ENCODE data around the gene CLCF1.
A peak's percentile ranks its signal among the peaks of the same experiment; 100 is the strongest.

CLCF1 gene

GRCh38 chr11:67372993-67373647, at the start of gene CLCF1:
Gene CLCF1 (minus strand): TSS chr11:67373598. CDS start chr11:67373539, 59 bp downstream.
- H3K4me3 ChIP-seq (ENCODE audit: low read depth, low read length): peak within 1 kb of the TSS; percentile 57
- TF ChIP-seq CTCF (IDR thresholded peaks at IDR 0.05; ENCODE audit: borderline replicate concordance, insufficient read depth, low read depth, low read length): no peak

- H3K4me3 ChIP-seq (ENCODE audit: low read depth, low read length): no peak overlapping the region
- TF ChIP-seq CTCF (IDR thresholded peaks at IDR 0.05; ENCODE audit: borderline replicate concordance, insufficient read depth, low read depth, low read length): no peak
Observed at GRCh38 chr11:67422891-67423290, 49.5 kb upstream of the CLCF1 start.

GRCh38 chr11:67421430-67422031, 48.1 kb upstream of the CLCF1 start:
- H3K4me3 ChIP-seq (ENCODE audit: low read depth, low read length): peak overlapping the region; percentile 33

GRCh38 chr11:67420646-67421429, 47.4 kb upstream of the CLCF1 start:
- H3K4me3 ChIP-seq (ENCODE audit: low read depth, low read length): peak overlapping the region; percentile 50
- no peak for TF ChIP-seq CTCF (IDR thresholded peaks at IDR 0.05; ENCODE audit: borderline replicate concordance, insufficient read depth, low read depth, low read length)

More at GRCh38 chr11:67421430-67422031, 48.1 kb upstream of the CLCF1 start:
- no peak for TF ChIP-seq CTCF (IDR thresholded peaks at IDR 0.05; ENCODE audit: borderline replicate concordance, insufficient read depth, low read depth, low read length)

DNA sequence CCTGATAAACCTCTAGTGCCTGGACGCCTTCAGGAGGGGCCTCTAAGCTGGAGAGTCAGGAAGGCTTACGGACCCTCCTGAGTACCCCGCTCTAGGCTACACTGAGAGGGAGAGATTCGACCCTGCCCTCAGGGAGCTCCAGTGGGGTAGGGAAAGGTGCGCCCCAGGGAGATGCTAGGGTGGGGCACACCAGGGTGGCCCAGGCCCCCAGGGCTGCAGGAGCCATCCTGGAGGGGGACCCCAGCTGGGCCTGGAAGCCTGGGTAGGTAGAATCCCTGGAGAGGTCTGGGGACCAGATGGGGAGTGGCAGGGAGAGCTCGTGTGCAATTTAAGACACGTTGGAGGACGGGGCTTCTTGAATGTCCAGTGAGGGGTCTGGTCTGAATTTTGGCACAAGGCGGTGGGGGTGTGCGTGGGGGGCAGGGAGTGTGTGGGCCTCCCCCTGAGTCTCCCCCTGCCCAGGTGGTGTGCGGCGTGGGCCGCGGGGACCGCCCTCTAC, 46.8 kb upstream of the CLCF1 start:
- peak overlapping the region; percentile 50 for H3K4me3 ChIP-seq (ENCODE audit: low read depth, low read length)
- no peak for TF ChIP-seq CTCF (IDR thresholded peaks at IDR 0.05; ENCODE audit: borderline replicate concordance, insufficient read depth, low read depth, low read length)

DNA sequence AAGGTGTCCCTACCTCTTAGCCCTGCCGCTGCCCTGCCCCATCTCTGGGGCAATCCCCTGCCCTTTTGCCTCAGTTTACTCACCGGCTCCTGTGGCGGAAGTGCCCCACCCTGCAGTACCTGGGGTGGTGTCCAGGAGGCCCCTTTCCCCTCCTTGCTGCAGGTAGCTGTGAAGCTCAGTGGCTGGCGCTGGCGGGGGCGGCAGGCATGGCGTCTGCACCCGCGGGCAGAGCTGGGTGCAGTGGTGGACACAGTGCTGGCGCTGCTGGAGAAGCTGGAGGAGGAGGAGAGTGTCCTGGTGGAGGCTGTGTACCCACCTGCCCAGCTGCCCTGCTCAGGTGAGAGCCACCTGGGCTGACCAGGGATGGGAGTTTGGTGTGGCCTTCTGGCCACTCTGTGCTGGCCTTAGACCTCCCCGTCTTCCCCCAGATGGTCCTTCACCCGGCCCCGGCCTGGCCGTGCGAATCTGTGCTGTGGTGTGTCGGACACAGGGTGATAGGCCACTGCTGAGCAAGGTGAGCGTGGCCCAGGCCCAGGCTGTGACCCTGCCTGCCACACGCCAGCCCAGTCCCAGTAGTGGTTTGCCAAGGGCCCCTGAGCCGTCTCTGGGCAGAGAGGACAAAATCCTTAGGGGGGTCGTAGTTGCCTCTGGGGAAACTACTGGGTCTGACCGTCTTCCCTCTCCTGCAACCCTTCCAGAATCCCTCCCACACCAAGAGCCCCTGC, 46.1 kb upstream of the CLCF1 start:
- H3K4me3 ChIP-seq (ENCODE audit: low read depth, low read length): no peak overlapping the region

More for the DNA sequence above, 46.1 kb upstream of the CLCF1 start:
- TF ChIP-seq CTCF (IDR thresholded peaks at IDR 0.05; ENCODE audit: borderline replicate concordance, insufficient read depth, low read depth, low read length): no peak

Measured in GM12875 (cell line).